A673 (cell line): ENCODE data around the gene LMO4. TPM values are rescaled to one million over a fixed set of nuclear protein-coding genes. Genes with fewer than 3 reads are reported as not detected.

ENCODE experiments used
- BruUV-seq: library from RNA; stranded (reverse); fragments of 400-500 nt; replicated peaks from 2 replicates; lab custom pipeline; 2021; lab: Mats Ljungman, UMichigan
- CTCF ChIA-PET: fragments of 300-600 bp; sonication (Branson Sonifier 250); formaldehyde crosslinking; loops from one replicate; lab custom pipeline; 2022; ENCODE audit warnings: antibody characterized with exemption; lab: Charles Lee
- POLR2A ChIA-PET: fragments of 300-600 bp; sonication (Branson Sonifier 250); formaldehyde crosslinking; loops from one replicate; lab custom pipeline; 2022; ENCODE audit warnings: antibody characterized with exemption; ENCODE audit not compliant: low non-redundant PET; lab: Charles Lee
- DNase-seq: peaks from one replicate; pipeline ENCODE4 v3.0.0-alpha.2; 2015; ENCODE audit warnings: low spot score
- H3K27ac ChIP-seq: fragments of 200-600 bp; sonication (generic); 2 replicates; pipeline ENCODE4 v1.5.1; 2016; ENCODE audit warnings: mixed run types, low read depth, mild to moderate bottlenecking, mixed read lengths, antibody characterized with exemption, low read length; ENCODE audit not compliant: poor library complexity, severe bottlenecking
- H3K27me3 ChIP-seq: fragments of 200-600 bp; sonication (generic); replicated peaks from 2 replicates; pipeline ENCODE4 v1.6.1; 2017; ENCODE audit warnings: mixed run types, low read depth, mild to moderate bottlenecking, mixed read lengths, antibody characterized with exemption, low read length; ENCODE audit not compliant: insufficient read depth, poor library complexity
- H3K36me3 ChIP-seq: fragments of 200-600 bp; sonication (generic); 2 replicates; pipeline ENCODE4 v1.6.1; 2016; ENCODE audit warnings: mixed run types, mild to moderate bottlenecking, mixed read lengths, antibody characterized with exemption, low read length; ENCODE audit not compliant: insufficient read depth, poor library complexity, severe bottlenecking
- H3K4me1 ChIP-seq: fragments of 200-600 bp; sonication (generic); 2 replicates; pipeline ENCODE4 v1.6.1; 2017; ENCODE audit warnings: mixed run types, mild to moderate bottlenecking, mixed read lengths, antibody characterized with exemption, low read length; ENCODE audit not compliant: insufficient read depth, poor library complexity, severe bottlenecking
- H3K4me3 ChIP-seq: fragments of 200-600 bp; sonication (generic); 2 replicates; pipeline ENCODE4 v1.5.1; 2016; ENCODE audit warnings: low read depth, mixed run types, mild to moderate bottlenecking, mixed read lengths, low read length; ENCODE audit not compliant: poor library complexity, severe bottlenecking
- H3K9me3 ChIP-seq: fragments of 200-600 bp; sonication (generic); 2 replicates; pipeline ENCODE4 v1.6.1; 2016; ENCODE audit warnings: mixed run types, low read depth, mild to moderate bottlenecking, mixed read lengths, antibody characterized with exemption, low read length; ENCODE audit not compliant: poor library complexity, severe bottlenecking
- CTCF ChIP-seq: fragments of 300-800, 200-600 bp; sonication (generic); conservative IDR thresholded peaks from 2 replicates; pipeline ENCODE4 v1.5.1; 2017; ENCODE audit warnings: low read depth, mild to moderate bottlenecking, antibody characterized with exemption, low read length, moderate library complexity, mixed read lengths
- EZH2 ChIP-seq: fragments of 200-600 bp; sonication (generic); IDR thresholded peaks from 2 replicates; pipeline ENCODE4 v1.6.1; 2017; ENCODE audit warnings: borderline replicate concordance, low read depth, mild to moderate bottlenecking, mixed read lengths, antibody characterized with exemption, low read length; ENCODE audit not compliant: poor library complexity, severe bottlenecking
- intact Hi-C: fragments of 100-400 bp; cut with micrococcal nuclease; formaldehyde crosslinking; loops from one replicate; pipeline ENCODE4 v1.10.0; 2022; ENCODE audit not compliant: unreplicated experiment
- total RNA-seq: library from RNA; stranded (reverse); gene quantifications from 2 replicates; pipeline ENCODE4 v1.2.3, GENCODE V29; 2021

The LMO4 gene
- total RNA-seq, 1 experiment from 2014 or later = 32.2 TPM

GRCh38 chr1:87325982-87326738, 2.5 kb upstream of the LMO4 start:
- CTCF ChIA-PET = no interaction called here
- Histone ChIP-seq H3K9me3 (no peaks in the 10 kb centered on the region), H3K27me3 (no peaks in the 10 kb centered on the region), H3K4me1 (peaks cover 10% of the 10 kb centered on the region), H3K36me3 (no peaks in the 10 kb centered on the region), H3K27ac (no peak overlapping the region), H3K4me3 (no peak overlapping the region)
- no TSS peak for BruUV-seq
- intact Hi-C loops = loop anchor here (10.0 kb wide), 1 partner anchor 739 kb away; no protein-coding TSS in a partner anchor
- peak; percentile 67 for DNase-seq
- POLR2A ChIA-PET = no interaction called here
- TF ChIP-seq CTCF (peak; percentile 87), EZH2 (no peak)

- no peak for TF ChIP-seq CTCF
- no peak for TF ChIP-seq EZH2
- H3K4me1 ChIP-seq = peaks cover 19% of the 10 kb centered on the region
- intact Hi-C loops = loop anchor here (2.0 to 10.0 kb wide), 2 partner anchors 357 to 737 kb away; no protein-coding TSS in a partner anchor
- POLR2A ChIA-PET = interaction anchor here (0.5 to 0.6 kb wide), 2 partner anchors 17 to 74 kb away, joined by 3 read pairs; no protein-coding TSS in a partner anchor
- peaks cover 7% of the 10 kb centered on the region for H3K36me3 ChIP-seq
- peak; percentile 18 for DNase-seq
- peak overlapping the region; percentile 84 for H3K27ac ChIP-seq
- TSS peak; percentile 96 for BruUV-seq
- no peaks in the 10 kb centered on the region for H3K9me3 ChIP-seq
- H3K4me3 ChIP-seq = peak overlapping the region; percentile 86
- CTCF ChIA-PET = no interaction called here
- H3K27me3 ChIP-seq = no peaks in the 10 kb centered on the region
Observed at GRCh38 chr1:87327376-87328271, 1.1 kb upstream of the LMO4 start.

GRCh38 chr1:87329051-87329525, 408 bp downstream of the LMO4 start:
- intact Hi-C loops = loop anchor here (2.0 to 10.0 kb wide), 2 partner anchors 356 to 736 kb away; no protein-coding TSS in a partner anchor
- peak overlapping the region; percentile 96 for H3K27ac ChIP-seq
- peak overlapping the region; percentile 86 for H3K4me3 ChIP-seq
- H3K9me3 ChIP-seq = no peaks in the 10 kb centered on the region
- peak; percentile 60 for DNase-seq
- no peaks in the 10 kb centered on the region for H3K27me3 ChIP-seq
- POLR2A ChIA-PET = interaction anchor here (0.6 kb wide), 5 partner anchors 42 to 1441 kb away, joined by 3 to 10 read pairs (median 5); no protein-coding TSS in a partner anchor
- CTCF ChIA-PET = no interaction called here
- TF ChIP-seq EZH2 = no peak
- no peak for TF ChIP-seq CTCF
- peaks cover 14% of the 10 kb centered on the region for H3K36me3 ChIP-seq
- BruUV-seq = no TSS peak
- peaks cover 24% of the 10 kb centered on the region for H3K4me1 ChIP-seq
